Measurements from ENCODE around the gene SLC34A1.

DNA sequence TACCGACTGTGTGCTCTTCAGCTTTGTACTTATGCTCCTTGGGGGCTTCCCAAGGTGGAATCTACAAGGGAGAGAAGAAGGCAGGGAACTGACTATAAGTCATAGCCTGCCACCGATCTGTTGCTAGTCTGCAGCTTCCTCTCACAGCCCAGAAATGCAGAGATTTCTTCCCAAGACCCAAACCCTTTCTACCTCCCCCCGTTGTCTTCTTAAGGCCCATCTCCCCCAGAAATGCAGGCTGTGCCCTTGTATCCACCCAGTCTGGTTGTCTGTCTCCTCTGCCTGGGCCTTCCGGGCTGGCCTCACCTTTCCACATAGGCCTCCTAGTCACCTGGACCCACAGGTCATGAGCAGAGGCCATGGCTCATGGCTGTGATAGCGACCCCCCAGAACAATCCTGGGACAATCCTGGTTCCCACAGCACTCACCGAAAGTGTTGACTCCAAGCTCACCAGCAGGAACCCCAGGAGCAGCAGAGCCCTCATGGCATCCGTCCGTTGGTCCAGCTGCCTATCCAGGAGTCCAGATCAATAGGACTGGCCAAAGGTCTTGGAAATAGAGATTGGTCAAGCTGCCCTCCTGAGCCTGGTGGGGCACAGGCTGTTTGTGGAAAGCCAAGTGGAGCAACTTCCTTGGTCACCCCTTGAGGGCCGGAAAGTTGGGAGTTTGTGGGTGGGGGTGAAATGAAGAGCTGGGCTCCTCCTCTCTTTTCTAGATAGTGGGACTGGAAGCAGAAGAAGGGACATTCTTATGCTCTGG lies 25.0 kb downstream of the SLC34A1 start, which contains the start of gene F12:
- TF ChIP-seq, protein P1, sequence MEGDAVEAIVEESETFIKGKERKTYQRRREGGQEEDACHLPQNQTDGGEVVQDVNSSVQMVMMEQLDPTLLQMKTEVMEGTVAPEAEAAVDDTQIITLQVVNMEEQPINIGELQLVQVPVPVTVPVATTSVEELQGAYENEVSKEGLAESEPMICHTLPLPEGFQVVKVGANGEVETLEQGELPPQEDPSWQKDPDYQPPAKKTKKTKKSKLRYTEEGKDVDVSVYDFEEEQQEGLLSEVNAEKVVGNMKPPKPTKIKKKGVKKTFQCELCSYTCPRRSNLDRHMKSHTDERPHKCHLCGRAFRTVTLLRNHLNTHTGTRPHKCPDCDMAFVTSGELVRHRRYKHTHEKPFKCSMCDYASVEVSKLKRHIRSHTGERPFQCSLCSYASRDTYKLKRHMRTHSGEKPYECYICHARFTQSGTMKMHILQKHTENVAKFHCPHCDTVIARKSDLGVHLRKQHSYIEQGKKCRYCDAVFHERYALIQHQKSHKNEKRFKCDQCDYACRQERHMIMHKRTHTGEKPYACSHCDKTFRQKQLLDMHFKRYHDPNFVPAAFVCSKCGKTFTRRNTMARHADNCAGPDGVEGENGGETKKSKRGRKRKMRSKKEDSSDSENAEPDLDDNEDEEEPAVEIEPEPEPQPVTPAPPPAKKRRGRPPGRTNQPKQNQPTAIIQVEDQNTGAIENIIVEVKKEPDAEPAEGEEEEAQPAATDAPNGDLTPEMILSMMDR (IDR thresholded peaks at IDR 0.05; ENCODE audit: insufficient read depth, low read length, poor library complexity, severe bottlenecking): no peak
- no peak for TF ChIP-seq EZH2phosphoT487 (conservative IDR thresholded peaks at IDR 0.05; ENCODE audit: low read length)

All from SU-DHL-6 (cell line).